ENCODE measurements around the gene TAF6L. TPM values are rescaled to one million over a fixed set of nuclear protein-coding genes. Genes with fewer than 3 reads are reported as not detected.

Gene TAF6L
- total RNA-seq, 1 experiment from 2014 or later = 37.7 TPM

DNA sequence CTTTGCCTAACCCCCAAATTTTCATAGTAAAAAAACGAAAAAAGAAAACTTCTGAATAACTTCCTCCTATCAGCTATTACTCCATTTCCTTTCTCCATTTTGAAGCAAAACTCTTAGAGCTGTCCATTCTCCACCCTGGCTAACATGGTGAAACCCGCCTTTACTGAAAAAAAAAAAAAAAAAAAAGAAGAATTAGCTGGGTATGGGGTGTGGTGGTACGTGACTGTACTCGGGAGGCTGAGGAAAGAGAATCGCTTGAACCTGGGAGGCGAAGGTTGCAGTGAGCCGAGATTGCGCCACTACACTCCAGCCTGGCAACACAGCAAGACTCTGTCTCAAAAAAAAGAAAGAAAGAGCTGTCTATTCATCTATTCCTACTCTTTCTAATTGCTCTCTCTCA is 45.4 kb downstream of the TAF6L start:
- Histone ChIP-seq H4K20me1 (ENCODE audit: control insufficient read depth, insufficient read depth, insufficient read length) (no peaks in the 10 kb centered on the region), H2BK20ac (ENCODE audit: low read depth, low read length, poor library complexity, severe bottlenecking) (no peak overlapping the region), H3K4ac (ENCODE audit: low read depth, low read length) (no peak overlapping the region), H2BK12ac (ENCODE audit: insufficient read length, low read depth, low read length) (no peak overlapping the region), H3K23ac (ENCODE audit: insufficient read length, low read depth, low read length) (no peak overlapping the region), H3K79me2 (ENCODE audit: insufficient read depth, low read length) (no peaks in the 10 kb centered on the region), H2AK5ac (ENCODE audit: insufficient read length, low read length) (no peak overlapping the region), H4K5ac (ENCODE audit: insufficient read length, low read depth, low read length) (no peak overlapping the region), H3K4me1 (ENCODE audit: insufficient read depth, low read length) (no peaks in the 10 kb centered on the region), H3T11ph (ENCODE audit: low read length) (no peak overlapping the region), H3K14ac (ENCODE audit: insufficient read depth, low read length) (no peak overlapping the region), H2BK15ac (ENCODE audit: low read depth, low read length) (no peak overlapping the region), H4K8ac (replicated peaks; ENCODE audit: insufficient read length, low read depth, low read length) (no peak overlapping the region), H3K9me3 (ENCODE audit: control insufficient read depth, low read depth, low read length) (no peaks in the 10 kb centered on the region), H3K4me2 (ENCODE audit: insufficient read depth, insufficient read length, low read length) (no peak overlapping the region), H3K27ac (ENCODE audit: insufficient read length, low read depth, low read length) (no peak overlapping the region), H3K79me1 (ENCODE audit: insufficient read depth, low read depth, low read length, poor library complexity, severe bottlenecking) (no peaks in the 10 kb centered on the region), H3K18ac (ENCODE audit: insufficient read length, low read depth, low read length) (no peak overlapping the region), H3K9ac (ENCODE audit: extremely low read depth, insufficient read length, low read length) (no peak overlapping the region), H3K27me3 (ENCODE audit: insufficient read depth, low read length) (no peaks in the 10 kb centered on the region), H3K23me2 (ENCODE audit: insufficient read length, low read depth, low read length, poor library complexity, severe bottlenecking) (no peaks in the 10 kb centered on the region), H2BK120ac (ENCODE audit: low read depth, low read length, poor library complexity, severe bottlenecking) (no peak overlapping the region), H2BK5ac (ENCODE audit: insufficient read length, low read length) (no peak overlapping the region), H4K91ac (ENCODE audit: insufficient read length, low read depth, low read length) (no peak overlapping the region), H3K56ac (ENCODE audit: insufficient read length, low read depth, low read length) (no peak overlapping the region), H2AFZ (ENCODE audit: low read length) (no peak overlapping the region)
- Mint-ChIP-seq H3K9me3 (no peaks in the 10 kb centered on the region), H3K27ac (no peak overlapping the region; a peak in 2 of 7 replicates), H3K27me3 (ENCODE audit: low read depth) (no peaks in the 10 kb centered on the region), H3K4me3 (no peak overlapping the region), H3K4me1 (no peaks in the 10 kb centered on the region), H3K36me3 (ENCODE audit: insufficient read depth in 1 of 3, low read depth in 3 of 3) (peaks cover 5 to 33% (median 30%) of the 10 kb centered on the region in 3 experiments; a peak in 6 of 7 replicates)
- TF ChIP-seq, protein P1, sequence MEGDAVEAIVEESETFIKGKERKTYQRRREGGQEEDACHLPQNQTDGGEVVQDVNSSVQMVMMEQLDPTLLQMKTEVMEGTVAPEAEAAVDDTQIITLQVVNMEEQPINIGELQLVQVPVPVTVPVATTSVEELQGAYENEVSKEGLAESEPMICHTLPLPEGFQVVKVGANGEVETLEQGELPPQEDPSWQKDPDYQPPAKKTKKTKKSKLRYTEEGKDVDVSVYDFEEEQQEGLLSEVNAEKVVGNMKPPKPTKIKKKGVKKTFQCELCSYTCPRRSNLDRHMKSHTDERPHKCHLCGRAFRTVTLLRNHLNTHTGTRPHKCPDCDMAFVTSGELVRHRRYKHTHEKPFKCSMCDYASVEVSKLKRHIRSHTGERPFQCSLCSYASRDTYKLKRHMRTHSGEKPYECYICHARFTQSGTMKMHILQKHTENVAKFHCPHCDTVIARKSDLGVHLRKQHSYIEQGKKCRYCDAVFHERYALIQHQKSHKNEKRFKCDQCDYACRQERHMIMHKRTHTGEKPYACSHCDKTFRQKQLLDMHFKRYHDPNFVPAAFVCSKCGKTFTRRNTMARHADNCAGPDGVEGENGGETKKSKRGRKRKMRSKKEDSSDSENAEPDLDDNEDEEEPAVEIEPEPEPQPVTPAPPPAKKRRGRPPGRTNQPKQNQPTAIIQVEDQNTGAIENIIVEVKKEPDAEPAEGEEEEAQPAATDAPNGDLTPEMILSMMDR (conservative IDR thresholded peaks at IDR 0.05) = no peak
- no peak for DNase-seq
- no CpG with 5 or more reads among the region's 8 CpGs for WGBS (ENCODE audit: extremely low coverage, insufficient read length, low lambda C conversion rate)
